ENCODE data around the gene PGS1. TPM values are rescaled to one million over a fixed set of nuclear protein-coding genes. Genes with fewer than 3 reads are reported as not detected.

Gene PGS1
- total RNA-seq (2022; extraction: Qiagen RNA extraction) = 20.5 to 24.6 TPM (median 22.8 TPM) in 5 replicates

DNA sequence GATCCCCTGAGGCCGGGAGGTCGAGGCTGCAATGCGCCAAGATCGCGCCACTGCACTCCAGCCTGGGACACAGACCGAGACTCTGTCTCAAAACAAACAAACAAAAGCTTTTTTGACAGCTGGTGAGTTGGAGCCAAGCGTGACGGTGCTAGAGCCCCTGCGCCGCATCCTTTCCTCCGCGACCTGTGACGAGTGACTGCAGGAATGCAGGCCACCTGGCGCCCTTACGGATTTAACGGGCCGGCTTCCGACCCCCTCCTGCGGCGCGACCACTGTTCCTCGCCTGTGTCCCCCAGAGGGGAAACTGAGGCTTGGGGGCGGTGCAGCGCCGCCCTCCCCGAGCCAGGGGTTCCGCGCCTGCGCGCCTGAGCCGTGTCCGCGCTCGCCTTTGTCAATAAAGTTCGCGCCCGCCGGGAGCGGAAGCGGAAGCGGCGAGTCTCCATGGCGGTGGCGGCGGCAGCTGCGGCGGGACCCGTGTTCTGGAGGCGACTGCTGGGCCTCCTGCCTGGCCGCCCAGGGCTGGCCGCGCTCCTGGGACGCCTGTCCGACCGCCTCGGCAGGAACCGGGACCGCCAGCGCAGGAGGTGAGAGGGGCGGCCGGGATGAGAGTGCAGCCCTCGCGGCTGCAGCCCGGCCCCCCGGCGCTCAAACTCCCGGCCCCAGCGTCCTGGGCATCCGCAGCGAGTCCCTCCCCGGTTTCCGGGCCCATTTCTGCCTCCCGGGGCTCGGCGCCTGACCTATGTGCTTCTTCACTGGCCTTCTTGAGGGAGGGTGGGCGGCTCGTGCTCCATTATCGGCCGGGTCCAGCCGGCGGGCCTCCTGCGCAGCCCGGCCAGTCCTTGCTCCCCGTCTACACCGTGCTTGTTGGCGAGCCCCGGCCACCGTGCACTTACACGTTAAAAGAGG is at the start of gene PGS1:
Gene PGS1 (plus strand): TSS at position 425 of the 906 bp plus-strand sequence. CDS start 17 bp downstream, at position 442.

GRCh38 chr17:78359997-78360370 is 18.5 kb upstream of the PGS1 start, which contains the start of gene SOCS3:
Gene SOCS3, minus strand, starts transcription at chr17:78360077. Its CDS starts 982 bp downstream, at chr17:78359095.

Other genes with a start within 250 kb of the PGS1 start
- gene TMC6, start 249.9 kb upstream of the PGS1 start, total RNA-seq (2022; extraction: Qiagen RNA extraction) = 7.7 to 12.7 TPM (median 10.9 TPM) in 5 replicates
- 0.14 to 0.30 TPM (median 0.25 TPM) in 5 replicates for gene TMC8, start 247.9 kb upstream of the PGS1 start, total RNA-seq (2022; extraction: Qiagen RNA extraction)
- gene C17orf99, start 232.3 kb upstream of the PGS1 start, total RNA-seq (2022; extraction: Qiagen RNA extraction) = not detected in 5 replicates
- gene SYNGR2, start 210.1 kb upstream of the PGS1 start, total RNA-seq (2022; extraction: Qiagen RNA extraction) = 117 to 208 TPM (median 186 TPM) in 5 replicates
- gene TK1, start 191.6 kb upstream of the PGS1 start, total RNA-seq (2022; extraction: Qiagen RNA extraction) = 237 to 293 TPM (median 246 TPM) in 5 replicates
- 35.2 to 55.4 TPM (median 36.3 TPM) in 5 replicates for gene AFMID, start 191.3 kb upstream of the PGS1 start, total RNA-seq (2022; extraction: Qiagen RNA extraction)
- gene BIRC5, start 164.4 kb upstream of the PGS1 start, total RNA-seq (2022; extraction: Qiagen RNA extraction) = 93.1 to 114 TPM (median 97.6 TPM) in 5 replicates
- gene TMEM235, start 147.0 kb upstream of the PGS1 start, total RNA-seq (2022; extraction: Qiagen RNA extraction) = not detected in 5 replicates
- gene SOCS3, start 18.6 kb upstream of the PGS1 start, total RNA-seq (2022; extraction: Qiagen RNA extraction) = 27.7 to 35.1 TPM (median 32.4 TPM) in 5 replicates
- gene DNAH17, start 198.7 kb downstream of the PGS1 start, total RNA-seq (2022; extraction: Qiagen RNA extraction) = 0.81 to 1.1 TPM (median 0.98 TPM) in 5 replicates